ENCODE measurements around the gene TTC31. TPM values are rescaled to one million over a fixed set of nuclear protein-coding genes. Genes with fewer than 3 reads are reported as not detected.

TTC31 gene
- total RNA-seq, 1 donor from 2014 or later, result 23.8 TPM

DNA sequence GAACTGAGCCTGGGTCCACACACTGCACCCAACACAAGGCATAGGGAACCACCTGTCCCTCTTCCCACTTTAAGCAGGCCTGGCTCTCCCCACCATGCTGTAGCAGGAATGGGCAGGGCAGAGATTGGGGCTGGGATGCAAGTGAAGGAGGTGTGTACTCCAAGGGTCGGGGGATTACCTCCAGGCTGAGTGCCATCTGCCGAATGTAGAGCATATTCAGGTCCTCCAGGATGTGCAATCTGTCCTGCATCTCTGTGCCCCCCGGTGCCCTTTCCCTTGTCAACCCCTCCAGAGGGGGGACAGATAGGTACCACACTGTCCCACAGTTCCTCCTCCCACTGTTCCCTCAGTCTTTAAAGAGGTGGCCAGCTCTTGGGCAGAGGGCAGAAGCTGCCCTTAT, 43.5 kb upstream of the TTC31 start:
- DNase-seq, result no peak
- TF ChIP-seq, protein P1, sequence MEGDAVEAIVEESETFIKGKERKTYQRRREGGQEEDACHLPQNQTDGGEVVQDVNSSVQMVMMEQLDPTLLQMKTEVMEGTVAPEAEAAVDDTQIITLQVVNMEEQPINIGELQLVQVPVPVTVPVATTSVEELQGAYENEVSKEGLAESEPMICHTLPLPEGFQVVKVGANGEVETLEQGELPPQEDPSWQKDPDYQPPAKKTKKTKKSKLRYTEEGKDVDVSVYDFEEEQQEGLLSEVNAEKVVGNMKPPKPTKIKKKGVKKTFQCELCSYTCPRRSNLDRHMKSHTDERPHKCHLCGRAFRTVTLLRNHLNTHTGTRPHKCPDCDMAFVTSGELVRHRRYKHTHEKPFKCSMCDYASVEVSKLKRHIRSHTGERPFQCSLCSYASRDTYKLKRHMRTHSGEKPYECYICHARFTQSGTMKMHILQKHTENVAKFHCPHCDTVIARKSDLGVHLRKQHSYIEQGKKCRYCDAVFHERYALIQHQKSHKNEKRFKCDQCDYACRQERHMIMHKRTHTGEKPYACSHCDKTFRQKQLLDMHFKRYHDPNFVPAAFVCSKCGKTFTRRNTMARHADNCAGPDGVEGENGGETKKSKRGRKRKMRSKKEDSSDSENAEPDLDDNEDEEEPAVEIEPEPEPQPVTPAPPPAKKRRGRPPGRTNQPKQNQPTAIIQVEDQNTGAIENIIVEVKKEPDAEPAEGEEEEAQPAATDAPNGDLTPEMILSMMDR (IDR thresholded peaks at IDR 0.05; ENCODE audit: partially characterized antibody, unreplicated experiment), result no peak
- peaks cover 24% of the 10 kb centered on the region for H3K4me1 Mint-ChIP-seq (ENCODE audit: low read depth, unreplicated experiment)
- H3K36me3 Mint-ChIP-seq (ENCODE audit: unreplicated experiment), result no peaks in the 10 kb centered on the region
- H3K27me3 Mint-ChIP-seq (ENCODE audit: unreplicated experiment), result peaks cover 13% of the 10 kb centered on the region
- peak overlapping the region; percentile 99 for H3K27ac Mint-ChIP-seq (ENCODE audit: unreplicated experiment)
- H3K4me3 Mint-ChIP-seq (ENCODE audit: unreplicated experiment), result peak overlapping the region; percentile 95
- peaks cover 16% of the 10 kb centered on the region for H3K9me3 Mint-ChIP-seq (ENCODE audit: unreplicated experiment)

DNA sequence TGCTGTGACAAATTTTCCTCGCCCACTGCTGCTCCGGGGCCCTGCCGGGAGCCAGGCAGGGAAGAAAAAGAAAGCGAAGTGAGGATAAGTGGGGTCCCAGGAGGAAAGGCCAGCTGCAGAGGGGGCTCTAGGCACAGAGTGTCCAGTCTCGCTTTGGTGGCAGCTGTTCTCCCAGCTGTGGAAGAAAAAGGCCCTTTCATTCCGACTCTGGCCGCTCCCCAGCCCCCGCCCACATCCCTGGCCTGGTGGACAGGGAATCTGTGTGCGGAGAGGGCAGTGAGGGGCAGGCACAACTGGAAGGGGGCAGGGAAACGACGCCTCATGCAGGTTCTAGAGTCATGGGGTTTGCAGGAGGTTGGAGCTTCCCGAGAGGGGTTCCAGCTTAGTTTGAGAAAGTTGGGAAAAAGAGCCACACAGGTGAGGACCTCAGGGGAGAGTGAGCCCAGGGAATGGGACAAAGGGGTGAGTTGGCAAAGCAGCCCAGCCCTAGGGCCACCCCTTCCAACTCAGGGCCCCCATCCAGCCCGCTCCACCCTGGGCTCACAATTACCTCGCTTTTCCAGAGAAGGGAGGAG, 43.0 kb upstream of the TTC31 start:
- H3K36me3 Mint-ChIP-seq (ENCODE audit: unreplicated experiment), result no peaks in the 10 kb centered on the region
- peak; percentile 74 for DNase-seq
- TF ChIP-seq, protein P1 (IDR thresholded peaks at IDR 0.05; ENCODE audit: partially characterized antibody, unreplicated experiment), result no peak
- H3K4me3 Mint-ChIP-seq (ENCODE audit: unreplicated experiment), result peak overlapping the region; percentile 95
- H3K27ac Mint-ChIP-seq (ENCODE audit: unreplicated experiment), result peak overlapping the region; percentile 99
- peaks cover 13% of the 10 kb centered on the region for H3K27me3 Mint-ChIP-seq (ENCODE audit: unreplicated experiment)
- peaks cover 14% of the 10 kb centered on the region for H3K9me3 Mint-ChIP-seq (ENCODE audit: unreplicated experiment)
- H3K4me1 Mint-ChIP-seq (ENCODE audit: low read depth, unreplicated experiment), result peaks cover 27% of the 10 kb centered on the region

DNA sequence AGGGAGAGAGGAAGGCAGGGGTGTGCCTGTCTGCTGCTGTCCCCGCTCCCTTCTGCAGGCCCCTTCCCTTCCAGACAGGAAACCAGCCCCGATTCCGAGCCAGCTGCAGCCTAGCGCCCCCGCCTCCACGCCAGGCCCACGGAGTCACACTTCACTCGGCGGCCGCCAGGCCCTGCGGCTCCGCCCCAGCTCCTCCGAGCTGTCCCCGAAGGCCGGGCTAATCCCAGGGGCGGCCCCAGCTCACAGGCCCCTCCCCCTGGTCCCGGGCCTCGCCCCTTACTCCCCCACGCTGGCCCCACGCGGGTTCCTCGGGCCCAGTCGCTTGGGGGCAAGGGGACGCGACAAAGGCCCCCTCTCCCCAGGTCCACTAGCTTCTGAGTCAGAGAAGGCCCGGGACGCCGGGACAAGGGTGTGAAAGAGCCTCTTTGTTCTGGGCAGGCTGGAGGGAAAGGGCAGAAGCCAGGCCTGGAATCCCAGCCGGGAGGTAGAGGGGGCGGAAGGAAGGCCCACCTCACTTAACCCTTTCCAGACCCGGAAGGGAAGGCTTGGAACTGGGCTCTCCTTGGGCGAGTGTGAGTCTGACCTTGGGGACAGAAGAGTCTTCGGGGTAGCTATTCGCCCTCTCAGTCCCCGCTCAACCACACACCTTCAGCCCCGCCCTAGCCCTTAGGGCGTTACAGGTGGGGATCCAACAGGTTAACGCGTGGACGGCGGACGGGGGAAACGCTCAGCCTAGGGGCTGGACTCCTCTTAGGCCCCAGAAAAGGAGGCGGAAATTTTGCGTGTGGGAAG, 42.3 kb upstream of the TTC31 start:
- H3K27ac Mint-ChIP-seq (ENCODE audit: unreplicated experiment), result peak overlapping the region; percentile 99
- H3K4me1 Mint-ChIP-seq (ENCODE audit: low read depth, unreplicated experiment), result peaks cover 27% of the 10 kb centered on the region
- peaks cover 12% of the 10 kb centered on the region for H3K27me3 Mint-ChIP-seq (ENCODE audit: unreplicated experiment)
- no peaks in the 10 kb centered on the region for H3K36me3 Mint-ChIP-seq (ENCODE audit: unreplicated experiment)
- TF ChIP-seq, protein P1 (IDR thresholded peaks at IDR 0.05; ENCODE audit: partially characterized antibody, unreplicated experiment), result no peak
- H3K4me3 Mint-ChIP-seq (ENCODE audit: unreplicated experiment), result peak overlapping the region; percentile 95
- peak; percentile 93 for DNase-seq
- peaks cover 14% of the 10 kb centered on the region for H3K9me3 Mint-ChIP-seq (ENCODE audit: unreplicated experiment)

DNA sequence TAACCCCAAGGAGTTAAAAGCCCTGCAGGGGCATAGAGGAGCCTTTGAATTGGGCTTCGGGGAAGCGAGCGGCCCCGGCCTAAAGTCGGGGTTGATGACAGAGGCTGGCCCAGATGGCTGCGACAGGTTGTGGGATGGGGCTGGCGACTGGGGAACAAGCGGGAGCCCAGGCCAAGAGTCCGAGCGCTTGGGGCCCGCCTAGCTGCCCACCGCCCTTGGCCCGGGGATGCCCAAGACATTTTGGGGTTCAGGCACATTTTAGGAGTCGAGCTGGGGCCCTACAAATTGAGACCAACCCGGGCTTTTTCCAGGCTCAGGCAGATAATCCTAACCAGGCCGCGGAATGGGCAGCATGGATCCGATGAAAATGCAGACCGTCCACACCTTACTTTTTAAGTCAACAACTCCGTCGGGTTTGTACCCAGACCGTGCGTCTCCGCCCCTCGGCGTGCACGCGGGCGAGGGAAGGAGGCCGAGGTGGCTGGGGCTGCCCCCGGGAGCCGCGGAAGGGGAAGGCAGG, 41.7 kb upstream of the TTC31 start:
- H3K27me3 Mint-ChIP-seq (ENCODE audit: unreplicated experiment), result peaks cover 9% of the 10 kb centered on the region
- H3K4me3 Mint-ChIP-seq (ENCODE audit: unreplicated experiment), result peak overlapping the region; percentile 95
- no peaks in the 10 kb centered on the region for H3K36me3 Mint-ChIP-seq (ENCODE audit: unreplicated experiment)
- TF ChIP-seq, protein P1 (IDR thresholded peaks at IDR 0.05; ENCODE audit: partially characterized antibody, unreplicated experiment), result no peak
- peak overlapping the region; percentile 98 for H3K27ac Mint-ChIP-seq (ENCODE audit: unreplicated experiment)
- H3K4me1 Mint-ChIP-seq (ENCODE audit: low read depth, unreplicated experiment), result peaks cover 27% of the 10 kb centered on the region
- DNase-seq, result no peak
- peaks cover 12% of the 10 kb centered on the region for H3K9me3 Mint-ChIP-seq (ENCODE audit: unreplicated experiment)

Data from glutamatergic neuron (in vitro differentiated cells).